ENCODE measurements around the gene TMEM236. TPM values are rescaled to one million over a fixed set of nuclear protein-coding genes. Genes with fewer than 3 reads are reported as not detected.

TMEM236 gene
- total and polyA plus RNA-seq, 2 donors (not counting 3 experiments of a cell fraction or from before 2014, with no cell fraction given), result 0.24 to 0.29 TPM

DNA sequence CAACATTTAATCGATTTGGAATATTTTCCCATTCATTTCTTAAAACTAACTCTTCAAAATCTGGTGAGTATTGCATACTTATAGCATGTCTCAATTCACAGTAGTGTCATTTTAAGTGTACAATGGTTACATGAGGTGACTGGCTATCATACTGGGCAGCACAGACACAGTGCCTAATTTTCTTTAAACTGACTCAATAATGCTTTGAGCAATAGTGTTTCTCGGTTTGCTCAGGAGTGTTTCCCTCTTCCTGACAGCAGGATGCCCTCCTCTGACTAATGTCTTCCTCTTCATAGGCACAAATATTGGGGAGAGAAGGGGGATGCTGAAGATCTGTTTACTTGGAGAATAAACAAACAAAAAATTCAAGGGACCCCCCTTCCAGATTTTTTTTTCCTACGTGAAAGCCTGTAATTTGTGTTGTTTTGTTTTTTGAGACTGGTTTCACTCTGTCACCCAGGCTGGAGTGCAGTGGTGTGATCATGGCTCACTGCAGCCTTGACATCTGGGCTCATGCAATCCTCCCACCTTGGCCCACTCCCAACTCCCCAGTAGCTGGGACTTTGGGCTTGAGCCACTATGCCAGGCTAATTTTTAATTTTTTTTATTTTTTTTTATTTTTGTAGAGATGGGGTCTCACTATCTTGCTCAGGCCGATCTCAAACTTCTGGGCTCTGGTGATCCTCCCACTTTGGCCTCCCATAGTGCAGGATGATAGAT lies 59.3 kb downstream of the TMEM236 start:
- Histone ChIP-seq H2AFZ (ENCODE audit: low read depth, low read length) (no peak overlapping the region), H3K4me2 (ENCODE audit: insufficient read depth, low read length) (peak overlapping the region; percentile 38), H3K27ac (ENCODE audit: insufficient read depth, low read depth, low read length) (no peak overlapping the region), H3K9me1 (replicated peaks; ENCODE audit: control insufficient read depth, extremely low read depth, insufficient read depth, low read length) (no peaks in the 10 kb centered on the region), H3K9ac (replicated peaks; ENCODE audit: extremely low read depth, insufficient read depth, low read length) (no peak overlapping the region), H4K20me1 (replicated peaks; ENCODE audit: control insufficient read depth, extremely low read depth, insufficient read depth, low read length) (no peaks in the 10 kb centered on the region), H3K79me2 (ENCODE audit: control insufficient read depth, insufficient read depth, low read length) (no peaks in the 10 kb centered on the region), H3K4me3 (replicated peaks in 1 of 3; ENCODE audit: insufficient read depth in 1 of 3, low read depth in 1 of 3, low read length in 3 of 3) (no peak overlapping the region), H3K27me3 (ENCODE audit: control insufficient read depth in 2 of 2, insufficient read depth in 2 of 2, low read length in 2 of 2) (no peaks in the 10 kb centered on the region), H3K4me1 (ENCODE audit: control insufficient read depth, extremely low read depth, insufficient read depth, low read length) (peaks cover 14% of the 10 kb centered on the region), H3K9me3 (replicated peaks; ENCODE audit: control insufficient read depth, insufficient read depth, low read length) (no peaks in the 10 kb centered on the region), H3K36me3 (ENCODE audit: control insufficient read depth in 2 of 2, extremely low read depth in 1 of 2, insufficient read depth in 2 of 2, low read length in 2 of 2) (no peaks in the 10 kb centered on the region)
- FAIRE-seq (peak; percentile 21), DNase-seq (ENCODE audit: low read depth, low spot score) (peak; percentile 36)
- POLR2A ChIA-PET, result no interaction called here
- TF ChIP-seq FOS (IDR thresholded peaks at IDR 0.05; ENCODE audit: borderline replicate concordance, insufficient read depth, low read length) (peak; percentile 36), EZH2 (IDR thresholded peaks at IDR 0.05; ENCODE audit: borderline replicate concordance, low read depth, low read length, severe bottlenecking) (no peak), POLR2AphosphoS5 (IDR thresholded peaks at IDR 0.05; ENCODE audit: insufficient read depth, low read depth, low read length) (no peak)
- no TSS peak for BruUV-seq (replicated peaks)
- CTCF ChIA-PET, result no interaction called here
- dilution Hi-C loops (cut with MboI; ENCODE audit: extremely low pct_ligation_motif_present, low sequenced_read_pairs), result no loop called here
- intact Hi-C loops (cut with micrococcal nuclease), result no loop called here

GRCh38 chr10:17814973-17815372 lies 63.0 kb downstream of the TMEM236 start:
- Histone ChIP-seq H3K9me3 (replicated peaks; ENCODE audit: control insufficient read depth, insufficient read depth, low read length) (no peaks in the 10 kb centered on the region), H3K9me1 (replicated peaks; ENCODE audit: control insufficient read depth, extremely low read depth, insufficient read depth, low read length) (no peaks in the 10 kb centered on the region), H3K4me1 (ENCODE audit: control insufficient read depth, extremely low read depth, insufficient read depth, low read length) (peaks cover 31% of the 10 kb centered on the region), H2AFZ (ENCODE audit: low read depth, low read length) (no peak overlapping the region), H3K27ac (ENCODE audit: insufficient read depth, low read depth, low read length) (no peak overlapping the region), H3K4me2 (ENCODE audit: insufficient read depth, low read length) (no peak overlapping the region), H3K9ac (replicated peaks; ENCODE audit: extremely low read depth, insufficient read depth, low read length) (no peak overlapping the region), H3K4me3 (replicated peaks in 1 of 3; ENCODE audit: insufficient read depth in 1 of 3, low read depth in 1 of 3, low read length in 3 of 3) (no peak overlapping the region), H3K27me3 (ENCODE audit: control insufficient read depth in 2 of 2, insufficient read depth in 2 of 2, low read length in 2 of 2) (no peaks in the 10 kb centered on the region), H3K36me3 (ENCODE audit: control insufficient read depth in 2 of 2, extremely low read depth in 1 of 2, insufficient read depth in 2 of 2, low read length in 2 of 2) (no peaks in the 10 kb centered on the region), H4K20me1 (replicated peaks; ENCODE audit: control insufficient read depth, extremely low read depth, insufficient read depth, low read length) (no peaks in the 10 kb centered on the region), H3K79me2 (ENCODE audit: control insufficient read depth, insufficient read depth, low read length) (no peaks in the 10 kb centered on the region)
- ChIA-PET POLR2A (no interaction called here), CTCF (interaction anchor here (0.8 to 1.5 kb wide), 3 partner anchors 11 to 58 kb away, joined by 3 to 4 read pairs (median 3); no protein-coding TSS in a partner anchor)
- dilution Hi-C loops (cut with MboI; ENCODE audit: extremely low pct_ligation_motif_present, low sequenced_read_pairs), result no loop called here
- no TSS peak for BruUV-seq (replicated peaks)
- TF ChIP-seq POLR2AphosphoS5 (IDR thresholded peaks at IDR 0.05; ENCODE audit: insufficient read depth, low read depth, low read length), result no peak
- TF ChIP-seq GATA2 (IDR thresholded peaks at IDR 0.05; ENCODE audit: insufficient read depth, insufficient read length, low read depth, low read length), result no peak
- TF ChIP-seq FOS (IDR thresholded peaks at IDR 0.05; ENCODE audit: borderline replicate concordance, insufficient read depth, low read length), result no peak
- no peak for TF ChIP-seq EZH2 (IDR thresholded peaks at IDR 0.05; ENCODE audit: borderline replicate concordance, low read depth, low read length, severe bottlenecking)
- no peak for TF ChIP-seq MYC (IDR thresholded peaks at IDR 0.05; ENCODE audit: low read depth, low read length)
- no peak for TF ChIP-seq JUN (IDR thresholded peaks at IDR 0.05; ENCODE audit: borderline replicate concordance, insufficient read depth, insufficient read length, low read depth)
- no peak for TF ChIP-seq MAX (IDR thresholded peaks at IDR 0.05; ENCODE audit: insufficient read depth, insufficient read length)
- TF ChIP-seq CTCF (IDR thresholded peaks at IDR 0.05; ENCODE audit: extremely low read depth in 1 of 2, insufficient read depth in 1 of 2, low read depth in 1 of 2, low read length in 2 of 2), result no peak
- no peak for TF ChIP-seq POLR2A (IDR thresholded peaks at IDR 0.05; ENCODE audit: low read depth, low read length)
- no peak for FAIRE-seq
- no peak for DNase-seq (ENCODE audit: low read depth, low spot score)
- intact Hi-C loops (cut with micrococcal nuclease), result no loop called here
